ENCODE results near the gene SYNDIG1. TPM values are rescaled to one million over a fixed set of nuclear protein-coding genes. Genes with fewer than 3 reads are reported as not detected.

The SYNDIG1 gene
- total RNA-seq, 6 donors from 2014 or later: 0.30 to 0.37 (median 0.34) TPM; not detected in 3

DNA sequence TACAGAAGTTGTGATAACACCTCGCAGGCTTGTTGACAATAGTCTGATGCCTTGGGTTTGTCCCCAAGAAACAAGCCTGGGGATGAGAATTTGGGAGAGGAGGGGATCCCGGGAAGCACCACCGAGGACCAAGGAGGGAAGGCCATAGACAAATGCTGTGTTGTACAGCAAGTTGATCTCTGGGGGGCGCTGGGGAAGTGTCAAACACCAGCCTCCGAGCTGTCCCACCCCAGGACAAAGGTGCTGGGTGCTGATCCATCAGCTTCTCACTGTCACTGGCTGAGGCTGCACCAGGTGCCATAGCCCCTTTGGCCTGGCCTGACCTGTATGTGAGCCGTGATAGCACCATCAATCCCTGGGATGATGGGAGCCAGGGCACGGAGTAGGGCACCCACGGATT, 64.0 kb downstream of the SYNDIG1 start:
- DNase-seq (no peak), ATAC-seq (ENCODE audit: low FRiP score in 2 of 2) (no peak)
- Histone ChIP-seq H3K4me3 (no peak overlapping the region), H3K9me3 (no peaks in the 10 kb centered on the region), H3K4me1 (no peaks in the 10 kb centered on the region), H3K36me3 (no peaks in the 10 kb centered on the region), H3K27me3 (no peaks in the 10 kb centered on the region), H3K27ac (no peak overlapping the region)
- 85 to 89% methylated on average over 3 to 8 of the region's 8 CpGs for WGBS, 2 donors
- no peak for TF ChIP-seq POLR2AphosphoS5 (IDR thresholded peaks at IDR 0.05)
- no peak for TF ChIP-seq POLR2A (IDR thresholded peaks at IDR 0.05)
- TF ChIP-seq, protein P1, sequence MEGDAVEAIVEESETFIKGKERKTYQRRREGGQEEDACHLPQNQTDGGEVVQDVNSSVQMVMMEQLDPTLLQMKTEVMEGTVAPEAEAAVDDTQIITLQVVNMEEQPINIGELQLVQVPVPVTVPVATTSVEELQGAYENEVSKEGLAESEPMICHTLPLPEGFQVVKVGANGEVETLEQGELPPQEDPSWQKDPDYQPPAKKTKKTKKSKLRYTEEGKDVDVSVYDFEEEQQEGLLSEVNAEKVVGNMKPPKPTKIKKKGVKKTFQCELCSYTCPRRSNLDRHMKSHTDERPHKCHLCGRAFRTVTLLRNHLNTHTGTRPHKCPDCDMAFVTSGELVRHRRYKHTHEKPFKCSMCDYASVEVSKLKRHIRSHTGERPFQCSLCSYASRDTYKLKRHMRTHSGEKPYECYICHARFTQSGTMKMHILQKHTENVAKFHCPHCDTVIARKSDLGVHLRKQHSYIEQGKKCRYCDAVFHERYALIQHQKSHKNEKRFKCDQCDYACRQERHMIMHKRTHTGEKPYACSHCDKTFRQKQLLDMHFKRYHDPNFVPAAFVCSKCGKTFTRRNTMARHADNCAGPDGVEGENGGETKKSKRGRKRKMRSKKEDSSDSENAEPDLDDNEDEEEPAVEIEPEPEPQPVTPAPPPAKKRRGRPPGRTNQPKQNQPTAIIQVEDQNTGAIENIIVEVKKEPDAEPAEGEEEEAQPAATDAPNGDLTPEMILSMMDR (IDR thresholded peaks at IDR 0.05): no peak
- no peak for TF ChIP-seq EP300 (IDR thresholded peaks at IDR 0.05)

DNA sequence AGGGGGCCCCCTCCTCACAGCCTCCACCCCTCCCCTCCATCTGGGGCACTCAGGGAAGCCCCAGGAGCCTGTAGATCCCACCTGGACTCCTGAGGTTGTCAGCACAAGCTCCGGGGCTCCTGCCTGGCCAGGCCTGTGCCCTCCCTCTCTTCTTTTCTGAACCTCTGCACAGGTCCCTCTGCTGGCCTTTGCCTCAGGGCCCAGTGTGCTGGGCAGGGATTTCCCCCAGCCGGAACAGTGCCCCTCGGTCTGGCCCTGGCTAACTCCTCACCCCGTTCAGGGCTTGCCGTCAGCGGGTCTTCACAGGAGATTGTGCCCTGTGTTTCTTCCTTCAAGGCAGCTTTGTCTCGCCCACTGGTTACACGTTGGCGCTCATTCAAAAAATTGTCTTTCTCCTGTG, 64.9 kb downstream of the SYNDIG1 start:
- no peaks in the 10 kb centered on the region for H3K27me3 ChIP-seq
- 85 to 97% methylated on average over 6 to 7 of the region's 9 CpGs for WGBS, 2 donors
- H3K36me3 ChIP-seq: no peaks in the 10 kb centered on the region
- H3K4me1 ChIP-seq: no peaks in the 10 kb centered on the region
- no peak overlapping the region for H3K4me3 ChIP-seq
- no peaks in the 10 kb centered on the region for H3K9me3 ChIP-seq
- H3K27ac ChIP-seq: no peak overlapping the region
- TF ChIP-seq POLR2A (IDR thresholded peaks at IDR 0.05): no peak
- TF ChIP-seq, protein P1 (IDR thresholded peaks at IDR 0.05): no peak
- DNase-seq (peak in 1 of 2 donors; percentile 35), ATAC-seq (ENCODE audit: low FRiP score in 2 of 2) (peak in 1 of 2 donors; percentile 12)

DNA sequence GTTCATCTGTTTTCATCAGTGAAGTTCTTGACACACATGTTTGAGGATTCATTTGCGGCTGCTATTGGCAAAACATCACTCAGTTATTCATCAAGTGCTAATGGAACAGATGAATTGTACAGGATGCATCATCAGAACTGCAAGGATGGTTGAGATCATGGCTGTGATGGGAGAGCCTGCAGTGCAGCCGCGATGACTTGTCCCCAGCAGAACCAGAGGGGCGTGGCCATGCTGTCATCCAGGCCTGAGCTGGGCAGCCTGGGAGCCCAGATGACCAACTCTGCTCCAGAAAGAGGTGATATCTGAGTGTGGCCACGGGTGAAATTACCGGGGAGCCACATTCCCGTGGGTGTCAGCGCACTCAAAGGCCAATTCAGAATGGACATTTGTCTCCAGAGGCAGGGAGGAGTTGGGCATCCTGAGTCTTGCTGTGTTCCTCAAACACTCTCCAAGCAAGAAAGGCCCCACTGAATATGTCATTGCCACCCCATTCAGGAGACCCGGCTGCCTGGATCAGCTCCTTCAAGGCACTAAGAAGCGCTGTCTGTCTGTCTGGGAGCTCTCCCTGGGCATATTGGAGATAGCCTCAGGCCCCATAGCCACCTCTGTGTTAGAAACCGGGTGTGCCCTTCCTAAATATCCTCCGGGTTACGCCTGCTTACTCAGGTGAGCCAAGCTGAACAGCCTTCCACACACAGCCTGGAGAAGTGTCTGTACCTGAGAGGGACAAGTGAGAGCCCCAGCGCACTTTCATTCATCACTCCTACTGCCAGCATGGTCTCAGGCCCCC, 66.7 kb downstream of the SYNDIG1 start:
- Histone ChIP-seq H3K36me3 (no peaks in the 10 kb centered on the region), H3K4me3 (no peak overlapping the region), H3K4me1 (no peaks in the 10 kb centered on the region), H3K9me3 (peaks cover 0 to 4% (median 0%) of the 10 kb centered on the region in 4 donors), H3K27ac (no peak overlapping the region), H3K27me3 (no peaks in the 10 kb centered on the region)
- no peak for ATAC-seq (ENCODE audit: low FRiP score in 2 of 2)
- 94 to 96% methylated on average over 5 to 14 of the region's 14 CpGs for WGBS, 2 donors
- peak in 1 of 2 donors; percentile 10 for DNase-seq
- TF ChIP-seq EP300 (IDR thresholded peaks at IDR 0.05) (no peak), POLR2A (IDR thresholded peaks at IDR 0.05) (no peak), POLR2AphosphoS5 (IDR thresholded peaks at IDR 0.05) (no peak)
- TF ChIP-seq, protein P1 (IDR thresholded peaks at IDR 0.05): no peak

DNA sequence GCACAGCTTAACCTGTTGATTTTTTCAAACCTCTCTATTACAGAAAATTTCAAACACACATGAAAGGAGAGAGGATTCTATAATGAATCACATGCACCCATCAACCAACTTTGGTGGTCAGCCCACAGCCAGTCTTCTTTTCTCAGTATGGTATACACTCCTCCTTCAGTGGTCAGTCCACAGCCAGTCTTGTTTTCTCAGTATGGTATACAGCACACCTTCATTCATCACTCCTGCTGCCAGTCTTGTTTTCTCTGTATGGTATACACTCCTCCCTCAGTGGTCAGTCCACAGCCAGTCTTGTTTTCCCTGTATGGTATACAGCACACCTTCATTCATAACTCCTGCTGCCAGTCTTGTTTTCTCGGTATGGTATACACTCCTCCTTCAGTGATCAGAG, 67.8 kb downstream of the SYNDIG1 start:
- DNase-seq (no peak), ATAC-seq (ENCODE audit: low FRiP score in 2 of 2) (no peak)
- Histone ChIP-seq H3K27ac (no peak overlapping the region), H3K36me3 (no peaks in the 10 kb centered on the region), H3K4me1 (no peaks in the 10 kb centered on the region), H3K9me3 (peaks cover 0 to 4% (median 0%) of the 10 kb centered on the region in 4 donors), H3K4me3 (no peak overlapping the region), H3K27me3 (no peaks in the 10 kb centered on the region)
- WGBS, 2 donors: 83 to 92% methylated on average over 1 of the region's 1 CpG
- TF ChIP-seq, protein P1 (IDR thresholded peaks at IDR 0.05): no peak
- TF ChIP-seq EP300 (IDR thresholded peaks at IDR 0.05) (no peak), POLR2AphosphoS5 (IDR thresholded peaks at IDR 0.05) (no peak), POLR2A (IDR thresholded peaks at IDR 0.05) (no peak)

DNA sequence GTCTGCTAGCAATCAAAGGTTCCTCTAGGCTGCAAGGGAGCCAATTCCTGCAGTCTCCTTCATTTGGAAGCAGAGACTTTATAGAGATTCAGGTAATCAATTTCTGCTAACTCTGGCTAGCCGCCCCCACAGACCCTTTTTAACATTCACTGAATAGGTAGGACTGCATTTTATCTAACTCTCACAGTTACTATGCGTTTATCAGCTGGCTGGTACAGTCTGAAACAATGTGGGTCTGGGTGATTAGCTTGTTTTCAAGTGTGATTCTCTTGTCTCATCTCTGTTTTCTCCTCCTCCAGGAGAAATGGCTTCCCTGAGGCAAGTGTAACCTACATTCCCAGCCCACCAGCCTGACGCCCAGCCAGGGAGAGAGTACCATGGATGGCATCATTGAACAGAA, 73.3 kb downstream of the SYNDIG1 start:
- WGBS, 2 donors: 77% methylated on average over 3 of the region's 3 CpGs
- ATAC-seq (ENCODE audit: low FRiP score in 2 of 2): no peak

More for the DNA sequence above, 73.3 kb downstream of the SYNDIG1 start:
- Histone ChIP-seq H3K4me3 (no peak overlapping the region), H3K36me3 (no peaks in the 10 kb centered on the region), H3K4me1 (no peaks in the 10 kb centered on the region), H3K27me3 (no peaks in the 10 kb centered on the region), H3K9me3 (peaks cover 0 to 8% (median 2%) of the 10 kb centered on the region in 4 donors), H3K27ac (no peak overlapping the region)
- DNase-seq: no peak
- no peak for TF ChIP-seq EP300 (IDR thresholded peaks at IDR 0.05)
- no peak for TF ChIP-seq POLR2A (IDR thresholded peaks at IDR 0.05)
- no peak for TF ChIP-seq POLR2AphosphoS5 (IDR thresholded peaks at IDR 0.05)
- TF ChIP-seq, protein P1 (IDR thresholded peaks at IDR 0.05): no peak
